Left ventricle myocardium inferior (tissue), 1 donor: ENCODE data around the gene PRKAB2. TPM values are rescaled to one million over a fixed set of nuclear protein-coding genes. Genes with fewer than 3 reads are reported as not detected.
"Not testable (repeated sequence)": the region's sequence is repeated elsewhere in the genome, so short reads cannot be mapped to it uniquely, and the experiment has no call there.

Source experiments
- DNase-seq: peaks from one replicate; pipeline ENCODE4 v3.0.0-alpha.2; 2020
- H3K27ac ChIP-seq: fragments of 200-600 bp; replicated peaks from 2 replicates; pipeline ENCODE4 v1.8.0; 2021
- H3K27me3 ChIP-seq: fragments of 200-600 bp; 2 replicates; pipeline ENCODE4 v1.8.0; 2021; ENCODE audit warnings: low read depth
- H3K36me3 ChIP-seq: fragments of 200-600 bp; 2 replicates; pipeline ENCODE4 v1.8.0; 2021
- H3K4me1 ChIP-seq: fragments of 200-600 bp; 2 replicates; pipeline ENCODE4 v1.8.0; 2021
- H3K4me3 ChIP-seq: fragments of 200-600 bp; 2 replicates; pipeline ENCODE4 v1.8.0; 2021; ENCODE audit warnings: mild to moderate bottlenecking, moderate library complexity
- H3K9me3 ChIP-seq: fragments of 200-600 bp; replicated peaks from 2 replicates; pipeline ENCODE4 v1.8.0; 2021
- CTCF ChIP-seq: fragments of 200-600 bp; IDR thresholded peaks from 2 replicates; pipeline ENCODE4 v1.8.0; 2021; ENCODE audit warnings: antibody characterized with exemption, mild to moderate bottlenecking, borderline replicate concordance
- intact Hi-C: fragments of 100-400 bp; cut with micrococcal nuclease; formaldehyde crosslinking; loops from one replicate; pipeline ENCODE4 v1.11.0; 2022
- total RNA-seq: library from RNA; stranded (reverse); fragmentation: NEBNext Ultra II Directional; extraction: Animal tissue kit (Norgen Biotek cat#: 25700); gene quantifications from one replicate; pipeline ENCODE4 v1.2.1, GENCODE V29; 2021
- donor health status: DM: no; HTN: yes; CAD: no; lungs with severe emphysema.

PRKAB2 gene
- total RNA-seq, 1 donor from 2014 or later, result 37.8 TPM

DNA sequence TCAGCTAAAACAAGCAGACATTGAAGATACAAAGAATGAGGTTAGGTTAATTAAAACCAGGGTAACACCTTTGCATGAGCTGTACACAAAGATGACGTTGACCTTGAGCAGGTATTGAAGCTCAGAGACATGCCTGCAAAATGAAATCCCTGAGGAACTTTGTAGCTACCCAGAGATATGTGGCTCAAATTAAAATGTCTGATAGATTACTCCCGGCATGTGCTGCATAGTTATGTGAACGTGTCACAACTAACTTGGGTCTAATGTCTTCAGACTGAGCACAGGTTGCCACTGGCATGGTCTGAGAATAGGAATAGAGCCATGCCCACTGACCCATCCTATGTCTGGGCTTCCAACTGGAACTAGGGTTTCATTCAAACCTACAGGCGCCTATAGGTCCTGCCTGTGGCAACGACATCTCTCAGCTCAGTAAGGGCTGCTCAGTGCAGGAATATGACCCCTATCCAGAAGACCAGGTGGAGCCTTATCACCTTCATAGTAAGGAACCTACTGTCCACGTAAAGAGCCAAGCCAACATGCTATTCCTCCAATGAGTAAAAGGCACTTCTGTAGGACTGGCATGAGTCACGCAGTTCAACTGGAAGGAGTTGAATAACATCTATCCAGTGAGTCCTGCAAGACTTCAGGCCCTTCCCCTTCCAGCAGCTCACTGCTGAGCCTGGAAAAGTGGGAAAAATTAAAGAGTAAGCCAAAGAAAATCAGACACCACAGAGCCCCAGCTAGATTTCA, 60.7 kb downstream of the PRKAB2 start:
- Histone ChIP-seq H3K4me3 (no peak overlapping the region), H3K4me1 (no peaks in the 10 kb centered on the region), H3K9me3 (no peaks in the 10 kb centered on the region), H3K27ac (no peak overlapping the region), H3K36me3 (no peaks in the 10 kb centered on the region), H3K27me3 (peaks cover 34% of the 10 kb centered on the region)
- no peak for TF ChIP-seq CTCF
- no peak for DNase-seq
- intact Hi-C loops, result no loop called here

GRCh38 chr1:147110872-147111271, 61.4 kb downstream of the PRKAB2 start:
- Histone ChIP-seq H3K9me3 (no peaks in the 10 kb centered on the region), H3K36me3 (no peaks in the 10 kb centered on the region), H3K27me3 (peaks cover 41% of the 10 kb centered on the region), H3K4me3 (no peak overlapping the region), H3K27ac (no peak overlapping the region), H3K4me1 (no peaks in the 10 kb centered on the region)
- TF ChIP-seq CTCF, result no peak
- DNase-seq, result no peak
- intact Hi-C loops, result no loop called here

GRCh38 chr1:147110434-147110833, 61.8 kb downstream of the PRKAB2 start:
- Histone ChIP-seq H3K36me3 (no peaks in the 10 kb centered on the region), H3K9me3 (no peaks in the 10 kb centered on the region), H3K27ac (no peak overlapping the region), H3K27me3 (peaks cover 46% of the 10 kb centered on the region), H3K4me1 (no peaks in the 10 kb centered on the region), H3K4me3 (no peak overlapping the region)
- intact Hi-C loops, result no loop called here
- no peak for TF ChIP-seq CTCF
- DNase-seq, result no peak

DNA sequence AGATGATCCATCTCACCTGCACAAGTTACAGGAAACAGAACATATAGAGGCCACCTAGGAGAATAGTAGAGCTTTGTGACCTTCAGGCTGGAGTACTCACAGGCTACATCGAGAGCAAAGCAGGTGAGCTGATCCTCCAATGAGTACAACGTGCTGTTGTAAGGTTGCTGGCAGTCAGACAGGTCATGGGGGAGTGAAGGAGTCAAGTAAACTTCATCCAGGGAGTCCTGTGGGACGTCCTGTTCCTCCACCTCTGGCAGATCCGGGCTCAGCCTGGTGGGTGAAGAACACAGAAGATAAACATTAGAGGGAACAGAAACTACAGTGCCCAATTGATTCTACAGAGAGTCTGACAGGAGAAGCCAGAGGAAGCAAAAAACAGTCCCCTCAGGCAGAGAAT, 62.5 kb downstream of the PRKAB2 start:
- no peaks in the 10 kb centered on the region for H3K4me1 ChIP-seq
- DNase-seq, result no peak
- no peaks in the 10 kb centered on the region for H3K9me3 ChIP-seq
- intact Hi-C loops, result no loop called here
- TF ChIP-seq CTCF, result no peak
- H3K4me3 ChIP-seq, result no peak overlapping the region
- peaks cover 48% of the 10 kb centered on the region for H3K27me3 ChIP-seq
- no peak overlapping the region for H3K27ac ChIP-seq
- no peaks in the 10 kb centered on the region for H3K36me3 ChIP-seq

DNA sequence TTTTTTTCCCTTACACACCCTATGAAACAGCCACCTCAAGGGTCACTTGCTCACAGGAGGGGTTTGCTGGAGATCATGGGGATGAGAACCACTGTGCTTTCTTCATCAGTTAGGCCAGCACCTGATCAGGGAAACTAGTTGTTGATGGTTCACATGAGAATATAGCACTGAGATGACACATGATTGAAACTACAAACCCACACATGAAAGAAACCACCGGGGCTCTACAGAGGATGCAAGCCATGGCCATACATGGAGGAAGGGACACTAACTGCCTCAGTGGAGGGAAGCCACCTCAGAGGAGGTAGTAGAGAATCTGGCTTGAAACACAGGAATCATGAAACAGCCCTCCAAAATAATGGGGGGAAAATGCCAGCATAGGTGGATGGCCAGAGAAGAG, 63.2 kb downstream of the PRKAB2 start:
- no peak overlapping the region for H3K4me3 ChIP-seq
- no peak for TF ChIP-seq CTCF
- peaks cover 53% of the 10 kb centered on the region for H3K27me3 ChIP-seq
- no peak overlapping the region for H3K27ac ChIP-seq
- no peak for DNase-seq
- H3K9me3 ChIP-seq, result no peaks in the 10 kb centered on the region
- no peaks in the 10 kb centered on the region for H3K4me1 ChIP-seq
- no peaks in the 10 kb centered on the region for H3K36me3 ChIP-seq
- intact Hi-C loops, result no loop called here

DNA sequence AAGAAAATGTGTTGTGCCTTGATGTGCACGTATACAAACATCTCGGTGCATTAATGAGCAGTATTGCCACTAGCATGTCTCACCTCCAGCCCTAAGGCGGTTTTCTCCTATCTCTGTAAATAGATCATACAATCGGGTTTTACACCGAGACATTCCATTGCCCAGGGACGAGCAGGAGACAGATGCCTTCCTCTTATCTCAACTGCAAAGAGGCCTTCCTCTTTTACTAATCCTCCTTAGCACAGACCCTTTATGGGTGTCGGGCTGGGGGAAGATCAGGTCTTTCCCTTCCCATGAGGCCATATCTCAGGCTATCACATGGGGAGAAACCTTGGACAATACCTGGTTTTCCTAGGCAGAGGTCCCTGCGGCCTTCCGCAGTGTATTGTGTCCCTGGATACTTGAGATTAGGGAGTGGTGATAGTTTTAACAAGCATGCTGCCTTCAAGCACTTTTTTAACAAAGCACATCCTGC, 65.8 kb downstream of the PRKAB2 start:
- H3K9me3 ChIP-seq, H3K27ac ChIP-seq, H3K4me3 ChIP-seq, H3K36me3 ChIP-seq, intact Hi-C loops, H3K4me1 ChIP-seq, DNase-seq: not testable (repeated sequence)
- H3K27me3 ChIP-seq, result peaks cover 74% of the 10 kb centered on the region
